ENCODE results near the gene VILL. TPM values are rescaled to one million over a fixed set of nuclear protein-coding genes. Genes with fewer than 3 reads are reported as not detected.
"Not testable (repeated sequence)": the region's sequence is repeated elsewhere in the genome, so short reads cannot be mapped to it uniquely, and the experiment has no call there.

The VILL gene
- total RNA-seq, 1 experiment from 2014 or later = 5.3 TPM

- H3K36me3 ChIP-seq (replicated peaks; ENCODE audit: control insufficient read depth, insufficient read depth, low read length) = peaks cover 5% of the 10 kb centered on the region
- H3K4me3 ChIP-seq (ENCODE audit: insufficient read depth, low read depth, low read length) = no peak overlapping the region
- DNase-seq = no peak
- H3K27me3 ChIP-seq (ENCODE audit: control insufficient read depth, insufficient read depth, low read length) = no peaks in the 10 kb centered on the region
These were observed 19.8 kb upstream of the VILL start for GRCh38 chr3:37970802-37971201.

- no peaks in the 10 kb centered on the region for H3K27me3 ChIP-seq (ENCODE audit: control insufficient read depth, insufficient read depth, low read length)
- no peak for DNase-seq
- peaks cover 8% of the 10 kb centered on the region for H3K36me3 ChIP-seq (replicated peaks; ENCODE audit: control insufficient read depth, insufficient read depth, low read length)
- no peak overlapping the region for H3K4me3 ChIP-seq (ENCODE audit: insufficient read depth, low read depth, low read length)
These were observed 19.1 kb upstream of the VILL start for GRCh38 chr3:37971467-37971866.

- DNase-seq; H3K4me3 ChIP-seq (ENCODE audit: insufficient read depth, low read depth, low read length); H3K27me3 ChIP-seq (ENCODE audit: control insufficient read depth, insufficient read depth, low read length); H3K36me3 ChIP-seq (replicated peaks; ENCODE audit: control insufficient read depth, insufficient read depth, low read length): not testable (repeated sequence)
These were observed 18.5 kb upstream of the VILL start for GRCh38 chr3:37972056-37972455.

GRCh38 chr3:37973246-37974054 is 17.1 kb upstream of the VILL start:
- no peaks in the 10 kb centered on the region for H3K27me3 ChIP-seq (ENCODE audit: control insufficient read depth, insufficient read depth, low read length)
- no peak overlapping the region for H3K4me3 ChIP-seq (ENCODE audit: insufficient read depth, low read depth, low read length)
- no peak for DNase-seq
- peaks cover 8% of the 10 kb centered on the region for H3K36me3 ChIP-seq (replicated peaks; ENCODE audit: control insufficient read depth, insufficient read depth, low read length)

GRCh38 chr3:37974121-37975083 is 16.2 kb upstream of the VILL start:
- peak; percentile 88 for DNase-seq
- Histone ChIP-seq H3K36me3 (replicated peaks; ENCODE audit: control insufficient read depth, insufficient read depth, low read length) (peaks cover 8% of the 10 kb centered on the region), H3K4me3 (ENCODE audit: insufficient read depth, low read depth, low read length) (no peak overlapping the region), H3K27me3 (ENCODE audit: control insufficient read depth, insufficient read depth, low read length) (no peaks in the 10 kb centered on the region)

- no peak for DNase-seq
- Histone ChIP-seq H3K4me3 (ENCODE audit: insufficient read depth, low read depth, low read length) (no peak overlapping the region), H3K36me3 (replicated peaks; ENCODE audit: control insufficient read depth, insufficient read depth, low read length) (peaks cover 6% of the 10 kb centered on the region; the same call in 1 of the 2 replicates), H3K27me3 (ENCODE audit: control insufficient read depth, insufficient read depth, low read length) (no peaks in the 10 kb centered on the region)
These were observed 10.8 kb upstream of the VILL start for GRCh38 chr3:37979541-37980461.

GRCh38 chr3:37980462-37981347 is 9.9 kb upstream of the VILL start:
- no peak for DNase-seq
- peaks cover 5% of the 10 kb centered on the region; the same call in 1 of the 2 replicates for H3K36me3 ChIP-seq (replicated peaks; ENCODE audit: control insufficient read depth, insufficient read depth, low read length)
- no peaks in the 10 kb centered on the region for H3K27me3 ChIP-seq (ENCODE audit: control insufficient read depth, insufficient read depth, low read length)
- H3K4me3 ChIP-seq (ENCODE audit: insufficient read depth, low read depth, low read length) = no peak overlapping the region

- no peaks in the 10 kb centered on the region for H3K27me3 ChIP-seq (ENCODE audit: control insufficient read depth, insufficient read depth, low read length)
- H3K36me3 ChIP-seq (replicated peaks; ENCODE audit: control insufficient read depth, insufficient read depth, low read length) = peaks cover 1% of the 10 kb centered on the region; the same call in 1 of the 2 replicates
- DNase-seq = no peak
- H3K4me3 ChIP-seq (ENCODE audit: insufficient read depth, low read depth, low read length) = no peak overlapping the region
These were observed 9.3 kb upstream of the VILL start for GRCh38 chr3:37981348-37981664.

- H3K27me3 ChIP-seq (ENCODE audit: control insufficient read depth, insufficient read depth, low read length) = no peaks in the 10 kb centered on the region
- H3K4me3 ChIP-seq (ENCODE audit: insufficient read depth, low read depth, low read length) = no peak overlapping the region
- H3K36me3 ChIP-seq (replicated peaks; ENCODE audit: control insufficient read depth, insufficient read depth, low read length) = peaks cover 1% of the 10 kb centered on the region; the same call in 1 of the 2 replicates
- no peak for DNase-seq
These were observed 8.3 kb upstream of the VILL start for GRCh38 chr3:37982331-37982730.

- Histone ChIP-seq H3K27me3 (ENCODE audit: control insufficient read depth, insufficient read depth, low read length) (no peaks in the 10 kb centered on the region), H3K36me3 (replicated peaks; ENCODE audit: control insufficient read depth, insufficient read depth, low read length) (peaks cover 1% of the 10 kb centered on the region; the same call in 1 of the 2 replicates), H3K4me3 (ENCODE audit: insufficient read depth, low read depth, low read length) (no peak overlapping the region)
- no peak for DNase-seq
These were observed 6.5 kb upstream of the VILL start for GRCh38 chr3:37984051-37984450.

GRCh38 chr3:37984596-37984995 is 6.0 kb upstream of the VILL start:
- no peak overlapping the region for H3K4me3 ChIP-seq (ENCODE audit: insufficient read depth, low read depth, low read length)
- no peak for DNase-seq
- no peaks in the 10 kb centered on the region for H3K27me3 ChIP-seq (ENCODE audit: control insufficient read depth, insufficient read depth, low read length)
- peaks cover 1% of the 10 kb centered on the region; the same call in 1 of the 2 replicates for H3K36me3 ChIP-seq (replicated peaks; ENCODE audit: control insufficient read depth, insufficient read depth, low read length)

GRCh38 chr3:37985637-37986320 is 4.8 kb upstream of the VILL start:
- peak; percentile 63 for DNase-seq
- Histone ChIP-seq H3K27me3 (ENCODE audit: control insufficient read depth, insufficient read depth, low read length) (no peaks in the 10 kb centered on the region), H3K4me3 (ENCODE audit: insufficient read depth, low read depth, low read length) (no peak overlapping the region), H3K36me3 (replicated peaks; ENCODE audit: control insufficient read depth, insufficient read depth, low read length) (peaks cover 1% of the 10 kb centered on the region; the same call in 1 of the 2 replicates)

Data from H7 (cell line).